Stomach smooth muscle (tissue), 2 donors: ENCODE results near the gene FLAD1.

Experiments used
- H3K27ac ChIP-seq: one replicate; pipeline ENCODE4 v1.7.0; 2013; ENCODE audit warnings: mild to moderate bottlenecking, low read length, inconsistent platforms
- H3K27me3 ChIP-seq, 2 donors: one replicate each; pipeline ENCODE4 v1.7.0; 2013; ENCODE audit warnings: low read length in 2 of 2; ENCODE audit not compliant: insufficient read depth in 2 of 2, control insufficient read depth in 1 of 2
- H3K36me3 ChIP-seq, 2 donors: one replicate each; pipeline ENCODE4 v1.7.0; 2013; ENCODE audit warnings: low read length in 2 of 2; ENCODE audit not compliant: control insufficient read depth in 2 of 2, insufficient read depth in 2 of 2
- H3K4me1 ChIP-seq: one replicate; pipeline ENCODE4 v1.7.0; 2013; ENCODE audit warnings: low read length; ENCODE audit not compliant: control insufficient read depth, insufficient read depth
- H3K4me3 ChIP-seq, 2 donors: one replicate each; pipeline ENCODE4 v1.7.0; 2013; ENCODE audit warnings: low read length in 2 of 2
- H3K9ac ChIP-seq, 2 donors: one replicate each; pipeline ENCODE4 v1.7.0; 2013; ENCODE audit warnings: low read length in 2 of 2, mild to moderate bottlenecking in 1 of 2
- H3K9me3 ChIP-seq, 2 donors: one replicate each; pipeline ENCODE4 v1.7.0; 2013; ENCODE audit warnings: low read length in 2 of 2; ENCODE audit not compliant: control insufficient read depth in 2 of 2
- donor health status: healthy.
- donor health status: Pancreatic carcinoma.

FLAD1 gene

GRCh38 chr1:155034318-155035208, 51.4 kb downstream of the FLAD1 start:
- Histone ChIP-seq H3K4me1 (peaks cover 2% of the 10 kb centered on the region), H3K9me3 (no peaks in the 10 kb centered on the region), H3K36me3 (no peaks in the 10 kb centered on the region), H3K4me3 (no peak overlapping the region), H3K27ac (no peak overlapping the region), H3K27me3 (no peaks in the 10 kb centered on the region), H3K9ac (no peak overlapping the region)

DNA sequence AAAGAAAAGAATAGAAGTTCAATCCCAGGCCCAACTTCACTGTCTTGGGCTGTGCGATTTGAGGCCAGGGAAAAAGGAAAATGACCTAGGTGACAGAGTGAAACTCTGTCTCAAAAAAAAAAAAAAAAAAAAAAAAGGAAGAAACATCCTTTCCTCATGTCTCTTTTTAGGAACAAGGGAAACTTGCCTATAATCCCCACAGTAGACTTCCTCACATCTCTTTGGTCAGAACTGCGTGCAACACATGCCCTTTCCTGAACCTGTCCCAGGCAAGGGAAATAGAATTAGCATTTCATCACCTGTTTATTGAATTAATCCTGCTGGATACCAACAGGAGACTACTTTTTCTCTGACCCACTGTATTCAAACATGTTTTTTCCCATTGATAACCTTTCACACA, 52.8 kb downstream of the FLAD1 start:
- Histone ChIP-seq H3K36me3 (no peaks in the 10 kb centered on the region), H3K9ac (no peak overlapping the region), H3K9me3 (no peaks in the 10 kb centered on the region), H3K4me3 (no peak overlapping the region), H3K27me3 (no peaks in the 10 kb centered on the region), H3K27ac (no peak overlapping the region), H3K4me1 (peaks cover 2% of the 10 kb centered on the region)

DNA sequence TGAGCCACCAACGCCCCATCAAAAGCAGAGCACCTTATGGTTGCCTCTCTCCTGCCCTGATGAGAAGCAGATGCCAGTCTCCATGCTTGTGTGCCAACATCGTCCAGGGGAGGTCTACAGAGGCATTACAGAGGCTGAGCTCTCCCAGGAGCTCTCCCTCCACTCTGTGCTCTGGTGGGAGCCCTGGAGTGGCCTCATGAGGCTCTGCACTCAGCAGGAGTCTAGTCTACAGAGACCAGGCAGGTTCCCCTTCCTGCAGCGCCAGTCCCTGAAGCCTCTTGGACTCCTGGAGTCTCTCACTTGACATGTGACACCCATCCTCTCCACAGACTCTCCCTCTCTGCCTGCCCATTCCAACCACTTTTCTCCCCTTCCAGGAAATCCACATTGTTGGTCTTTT, 53.9 kb downstream of the FLAD1 start:
- Histone ChIP-seq H3K9me3 (no peaks in the 10 kb centered on the region), H3K4me3 (no peak overlapping the region), H3K4me1 (peaks cover 2% of the 10 kb centered on the region), H3K27ac (no peak overlapping the region), H3K36me3 (no peaks in the 10 kb centered on the region), H3K9ac (no peak overlapping the region), H3K27me3 (no peaks in the 10 kb centered on the region)

- H3K9ac ChIP-seq = no peak overlapping the region
- H3K27me3 ChIP-seq = no peaks in the 10 kb centered on the region
- no peaks in the 10 kb centered on the region for H3K4me1 ChIP-seq
- no peak overlapping the region for H3K4me3 ChIP-seq
- H3K9me3 ChIP-seq = no peaks in the 10 kb centered on the region
- H3K27ac ChIP-seq = no peak overlapping the region
- H3K36me3 ChIP-seq = no peaks in the 10 kb centered on the region
These were observed 54.8 kb downstream of the FLAD1 start for GRCh38 chr1:155037851-155038441.

DNA sequence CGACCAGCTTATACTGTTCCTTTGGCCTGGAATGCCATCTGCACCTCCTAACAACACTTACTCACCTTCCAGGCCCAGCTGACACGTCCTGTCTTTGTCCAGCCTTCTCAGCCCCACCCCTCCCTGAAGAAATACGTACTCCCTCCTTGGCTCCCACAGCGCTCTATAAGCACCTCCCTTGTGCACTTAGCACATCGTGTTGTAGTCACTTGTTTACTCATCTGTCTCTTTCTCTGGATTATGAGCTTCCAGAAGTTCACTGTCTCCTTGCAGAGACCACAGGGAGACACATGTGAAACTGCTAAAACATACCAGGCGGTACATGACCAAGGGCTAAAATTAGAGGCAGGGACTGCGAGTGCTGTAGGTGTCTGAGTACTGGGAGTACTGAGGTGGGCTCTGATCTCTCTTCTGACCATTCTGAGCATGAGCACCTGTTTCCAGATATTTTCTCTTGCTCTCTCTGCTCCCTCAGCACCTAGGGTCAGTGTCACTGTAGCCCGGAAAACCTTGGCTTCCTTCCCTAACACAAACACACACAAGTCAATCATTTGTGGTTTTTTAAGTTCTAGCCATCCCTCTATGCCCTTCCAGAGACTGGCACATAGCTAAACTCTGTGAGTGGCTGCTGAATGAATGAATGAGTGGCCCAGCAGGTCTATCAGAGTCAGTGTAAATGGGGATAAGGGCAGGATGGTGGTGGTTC, 55.6 kb downstream of the FLAD1 start:
- Histone ChIP-seq H3K36me3 (no peaks in the 10 kb centered on the region), H3K27ac (no peak overlapping the region), H3K4me3 (no peak overlapping the region), H3K27me3 (no peaks in the 10 kb centered on the region), H3K4me1 (no peaks in the 10 kb centered on the region), H3K9me3 (no peaks in the 10 kb centered on the region), H3K9ac (no peak overlapping the region)

DNA sequence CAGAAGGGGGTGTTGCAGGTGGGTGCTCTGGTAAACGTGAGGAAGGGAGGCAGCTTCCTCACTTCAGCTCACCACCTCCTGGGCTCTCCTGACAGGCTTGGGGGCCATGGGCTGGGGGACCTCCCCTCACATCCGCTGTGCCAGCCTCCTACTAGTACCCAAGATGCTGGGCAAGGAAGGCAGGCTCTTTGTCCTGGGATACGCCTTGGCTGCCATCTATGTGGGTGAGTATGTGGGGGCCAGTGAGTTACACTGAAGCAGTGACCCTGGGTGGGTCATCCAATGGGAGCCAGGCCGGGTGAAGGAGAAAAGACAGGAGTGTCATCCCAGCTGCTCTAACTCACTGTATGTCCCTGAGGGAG, 56.1 kb downstream of the FLAD1 start:
- Histone ChIP-seq H3K4me1 (no peaks in the 10 kb centered on the region), H3K9me3 (no peaks in the 10 kb centered on the region), H3K4me3 (no peak overlapping the region), H3K27me3 (no peaks in the 10 kb centered on the region), H3K36me3 (no peaks in the 10 kb centered on the region), H3K9ac (no peak overlapping the region), H3K27ac (no peak overlapping the region)

DNA sequence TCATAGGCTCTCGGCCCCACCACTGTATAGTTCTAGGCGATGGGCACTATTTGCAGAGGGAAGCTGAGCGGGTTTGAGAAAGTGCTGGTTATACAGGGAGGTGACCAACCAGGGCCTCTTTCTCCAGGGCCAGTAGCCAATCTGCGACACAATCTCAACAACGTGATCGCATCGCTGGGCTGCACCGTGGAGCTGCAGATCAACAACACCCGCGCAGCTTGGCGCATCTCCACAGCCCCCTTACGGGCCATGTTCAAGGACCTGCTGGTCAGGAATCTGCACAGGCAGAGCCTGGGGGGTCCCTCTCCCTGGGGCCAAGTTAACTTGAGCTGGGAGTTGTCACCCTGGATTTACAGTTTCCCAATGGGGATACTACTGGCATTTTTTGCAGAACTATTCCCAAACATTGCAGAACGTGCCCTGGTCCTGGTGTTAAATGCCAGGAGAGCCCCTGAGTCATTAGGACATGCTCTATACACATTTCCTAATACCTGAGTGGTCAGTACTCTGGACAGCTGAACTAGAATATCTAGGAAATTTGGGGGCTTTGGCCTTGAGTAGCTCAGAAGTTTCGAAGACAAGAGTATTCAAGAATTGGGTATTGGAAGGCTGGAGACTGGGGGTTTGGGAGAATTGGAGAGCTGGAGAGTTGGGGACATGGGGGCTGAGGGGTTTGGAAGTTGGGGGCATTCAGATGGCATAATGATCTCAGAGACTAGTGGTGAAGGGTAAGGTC, 57.4 kb downstream of the FLAD1 start:
- Histone ChIP-seq H3K4me1 (peaks cover 3% of the 10 kb centered on the region), H3K27me3 (no peaks in the 10 kb centered on the region), H3K9me3 (no peaks in the 10 kb centered on the region), H3K4me3 (no peak overlapping the region), H3K9ac (no peak overlapping the region), H3K27ac (no peak overlapping the region), H3K36me3 (no peaks in the 10 kb centered on the region)
